Stimulated activated CD4-positive, alpha-beta T cell treated with anti-CD3 and anti-CD28 coated beads, Interleukin-15, amount 100 ng/mL, for 24 hours (primary cell): Measurements from ENCODE around the gene DCAF10.

Experiments used
- DNase-seq: peaks from one replicate; pipeline ENCODE4 v3.0.0-alpha.2; 2020

The DCAF10 gene

DNA sequence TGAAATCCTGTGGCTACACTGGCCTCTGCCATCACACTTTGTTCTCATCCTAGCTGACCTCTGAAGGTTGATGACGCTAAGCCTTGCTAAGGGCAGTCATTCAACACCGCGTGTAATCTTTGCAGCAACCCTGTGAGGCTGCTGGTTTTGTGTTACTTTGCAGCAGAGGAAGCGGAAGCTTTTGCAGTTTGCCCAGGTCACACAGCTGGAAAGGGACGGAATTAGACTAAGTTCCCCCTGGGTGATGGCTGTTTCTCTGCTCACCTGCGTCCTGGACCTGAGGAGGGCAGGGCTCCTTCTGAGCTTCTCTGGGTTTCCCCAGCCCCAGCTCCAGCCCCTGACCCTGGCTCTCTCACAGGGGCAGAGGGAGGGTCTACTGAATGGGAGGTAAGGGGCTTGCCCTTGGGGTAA is 110.7 kb downstream of the DCAF10 start:
- no peak for DNase-seq

- DNase-seq: peak; percentile 84
Measured at GRCh38 chr9:37913480-37914153, 113.0 kb downstream of the DCAF10 start.

- no peak for DNase-seq
Measured at GRCh38 chr9:37914154-37914551, 113.6 kb downstream of the DCAF10 start.

GRCh38 chr9:37914701-37915358 is 114.2 kb downstream of the DCAF10 start:
- no peak for DNase-seq

- DNase-seq: no peak
Measured at GRCh38 chr9:37915911-37916470, 115.4 kb downstream of the DCAF10 start.

- no peak for DNase-seq
Measured at GRCh38 chr9:37916471-37917312, 116.1 kb downstream of the DCAF10 start.
